DOHH2 (cell line): ENCODE results near the gene HOXA13.

ENCODE experiments used
- EZH2phosphoT487 ChIP-seq: fragments of 200-600 bp; sonication (generic); IDR thresholded peaks from 2 replicates; pipeline ENCODE4 v1.6.1; 2017; ENCODE audit warnings: borderline replicate concordance, mild to moderate bottlenecking, antibody characterized with exemption, low read length, moderate library complexity, mixed read lengths
- TF ChIP-seq, protein P1 (sequence below): fragments of 200-600 bp; sonication (generic); IDR thresholded peaks from one replicate; pipeline ENCODE4 v1.5.1; 2014; ENCODE audit warnings: antibody characterized with exemption, mild to moderate bottlenecking, low read depth, low read length; ENCODE audit not compliant: poor library complexity, severe bottlenecking

DNA sequence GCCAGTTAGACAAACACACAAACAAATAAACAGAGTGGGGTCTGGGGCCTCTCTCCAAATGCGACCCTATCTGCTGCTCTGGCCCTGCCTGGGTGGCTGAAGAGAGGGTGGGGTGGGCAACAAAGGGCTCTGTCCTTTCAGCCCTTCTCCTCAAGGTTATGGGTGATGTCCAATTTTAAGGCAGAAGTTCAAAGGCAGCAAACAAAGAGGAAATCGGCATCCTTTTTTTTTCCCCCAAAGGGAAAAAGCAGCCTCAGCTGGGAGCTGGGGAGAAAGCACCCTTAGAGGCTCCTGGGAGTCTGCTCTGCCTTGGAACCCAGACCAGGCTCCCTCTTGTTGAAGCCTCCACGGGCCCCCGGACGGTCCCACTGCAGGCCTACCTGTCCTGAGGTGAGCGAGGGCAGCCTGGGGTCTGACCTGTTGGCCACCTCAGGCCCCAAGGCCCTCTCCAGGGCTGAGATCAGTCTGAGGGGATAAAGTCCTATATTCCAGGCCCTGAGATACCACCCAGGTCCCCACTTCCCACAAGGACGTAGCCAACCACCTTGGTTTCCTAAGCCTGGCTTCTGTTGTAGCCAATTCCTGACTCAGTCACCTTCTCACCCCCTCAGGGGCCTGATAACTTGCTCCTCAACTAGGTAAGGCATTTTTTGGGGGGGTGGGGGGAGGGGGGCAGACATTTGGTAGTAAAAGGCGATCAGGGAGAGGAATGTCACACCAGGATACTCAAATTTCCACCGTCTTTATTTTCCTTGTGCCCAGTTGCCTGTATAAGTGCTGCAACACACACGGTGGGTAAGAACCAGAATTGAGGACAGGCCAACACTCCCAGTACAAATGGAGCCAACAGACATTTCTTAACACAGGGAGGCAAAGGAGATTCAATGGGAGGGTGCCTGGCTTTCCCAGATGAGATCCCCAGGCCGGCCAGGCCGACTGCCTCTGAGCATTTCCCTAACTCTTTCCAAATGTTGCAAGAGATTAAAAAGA, 19.2 kb downstream of the HOXA13 start:
- TF ChIP-seq, protein P1, sequence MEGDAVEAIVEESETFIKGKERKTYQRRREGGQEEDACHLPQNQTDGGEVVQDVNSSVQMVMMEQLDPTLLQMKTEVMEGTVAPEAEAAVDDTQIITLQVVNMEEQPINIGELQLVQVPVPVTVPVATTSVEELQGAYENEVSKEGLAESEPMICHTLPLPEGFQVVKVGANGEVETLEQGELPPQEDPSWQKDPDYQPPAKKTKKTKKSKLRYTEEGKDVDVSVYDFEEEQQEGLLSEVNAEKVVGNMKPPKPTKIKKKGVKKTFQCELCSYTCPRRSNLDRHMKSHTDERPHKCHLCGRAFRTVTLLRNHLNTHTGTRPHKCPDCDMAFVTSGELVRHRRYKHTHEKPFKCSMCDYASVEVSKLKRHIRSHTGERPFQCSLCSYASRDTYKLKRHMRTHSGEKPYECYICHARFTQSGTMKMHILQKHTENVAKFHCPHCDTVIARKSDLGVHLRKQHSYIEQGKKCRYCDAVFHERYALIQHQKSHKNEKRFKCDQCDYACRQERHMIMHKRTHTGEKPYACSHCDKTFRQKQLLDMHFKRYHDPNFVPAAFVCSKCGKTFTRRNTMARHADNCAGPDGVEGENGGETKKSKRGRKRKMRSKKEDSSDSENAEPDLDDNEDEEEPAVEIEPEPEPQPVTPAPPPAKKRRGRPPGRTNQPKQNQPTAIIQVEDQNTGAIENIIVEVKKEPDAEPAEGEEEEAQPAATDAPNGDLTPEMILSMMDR: no peak
- no peak for TF ChIP-seq EZH2phosphoT487
